GM18858 (cell line): ENCODE data around the gene CNTNAP2.
"Not testable (repeated sequence)": the region's sequence is repeated elsewhere in the genome, so short reads cannot be mapped to it uniquely, and the experiment has no call there.

Source experiments
- ATAC-seq: cut with Tn5 transposase; IDR thresholded peaks from one replicate; pipeline ENCODE4 v1.9.1; 2021; ENCODE audit not compliant: unreplicated experiment

Gene CNTNAP2

GRCh38 chr7:148304456-148304855, 2187.9 kb downstream of the CNTNAP2 start:
- no peak for ATAC-seq

- peak; percentile 73 for ATAC-seq
Measured at GRCh38 chr7:148306759-148307158, 2190.2 kb downstream of the CNTNAP2 start.

- ATAC-seq: no peak
Measured at GRCh38 chr7:148318102-148318811, 2201.7 kb downstream of the CNTNAP2 start.

- no peak for ATAC-seq
Measured at GRCh38 chr7:148318838-148319237, 2202.2 kb downstream of the CNTNAP2 start.

GRCh38 chr7:148319316-148319808, 2202.8 kb downstream of the CNTNAP2 start:
- ATAC-seq: no peak

GRCh38 chr7:148325208-148325607, 2208.6 kb downstream of the CNTNAP2 start:
- no peak for ATAC-seq

- ATAC-seq: no peak
Measured at GRCh38 chr7:148327379-148327778, 2210.8 kb downstream of the CNTNAP2 start.

- no peak for ATAC-seq
Measured at GRCh38 chr7:148328906-148329305, 2212.3 kb downstream of the CNTNAP2 start.

GRCh38 chr7:148330124-148330818, 2213.7 kb downstream of the CNTNAP2 start:
- ATAC-seq: no peak

- ATAC-seq: no peak
Measured at GRCh38 chr7:148330822-148331221, 2214.2 kb downstream of the CNTNAP2 start.

GRCh38 chr7:148331456-148331855, 2214.9 kb downstream of the CNTNAP2 start:
- not testable (repeated sequence) for ATAC-seq

GRCh38 chr7:148332191-148333186, 2215.9 kb downstream of the CNTNAP2 start:
- no peak for ATAC-seq

GRCh38 chr7:148334441-148334956, 2217.9 kb downstream of the CNTNAP2 start:
- no peak for ATAC-seq

GRCh38 chr7:148334959-148335577, 2218.5 kb downstream of the CNTNAP2 start:
- ATAC-seq: no peak

- ATAC-seq: no peak
Measured at GRCh38 chr7:148335790-148336189, 2219.2 kb downstream of the CNTNAP2 start.

- ATAC-seq: no peak
Measured at GRCh38 chr7:148336411-148336810, 2219.8 kb downstream of the CNTNAP2 start.

- ATAC-seq: no peak
Measured at GRCh38 chr7:148337246-148337965, 2220.8 kb downstream of the CNTNAP2 start.

GRCh38 chr7:148337995-148338747, 2221.6 kb downstream of the CNTNAP2 start:
- no peak for ATAC-seq
